WTC11 (cell line): Measurements from ENCODE around the gene ACSL1.

Experiments used
- CREB1 ChIP-seq: sonication (generic); formaldehyde crosslinking; IDR thresholded peaks from 2 replicates; pipeline ENCODE4 v1.8.0; 2023; ENCODE audit warnings: mild to moderate bottlenecking, missing genetic modification reagents
- FOXJ3 ChIP-seq: sonication (generic); formaldehyde crosslinking; IDR thresholded peaks from 2 replicates; pipeline ENCODE4 v1.9.0; 2021; ENCODE audit warnings: missing genetic modification reagents, mild to moderate bottlenecking, borderline replicate concordance
- TF ChIP-seq, protein P1 (sequence below): fragments of 250-450 bp; sonication (Bioruptor Pico); IDR thresholded peaks from 2 replicates; pipeline ENCODE4 v2.1.2; 2022; ENCODE audit warnings: mild to moderate bottlenecking, moderate library complexity
- TF ChIP-seq, protein P2 (sequence below): sonication (generic); formaldehyde crosslinking; IDR thresholded peaks from 2 replicates; pipeline ENCODE4 v1.8.1; 2022; ENCODE audit warnings: missing genetic modification reagents, borderline replicate concordance
- TF ChIP-seq, protein P3 (sequence below): sonication (generic); formaldehyde crosslinking; IDR thresholded peaks from 2 replicates; pipeline ENCODE4 v1.8.1; 2023; ENCODE audit warnings: mild to moderate bottlenecking, missing genetic modification reagents, borderline replicate concordance
- TF ChIP-seq, protein P4 (sequence below): fragments of 200-600 bp; IDR thresholded peaks from 2 replicates; pipeline ENCODE4 v1.8.0; 2022; ENCODE audit warnings: antibody characterized with exemption
- TF ChIP-seq, protein P5 (sequence below): sonication (generic); formaldehyde crosslinking; IDR thresholded peaks from 2 replicates; pipeline ENCODE4 v1.8.0; 2022; ENCODE audit warnings: mild to moderate bottlenecking, missing genetic modification reagents
- TF ChIP-seq, protein P6 (sequence below): sonication (generic); formaldehyde crosslinking; IDR thresholded peaks from 2 replicates; pipeline ENCODE4 v1.8.0; 2022; ENCODE audit warnings: mild to moderate bottlenecking, missing genetic modification reagents
- TF ChIP-seq, protein P7 (sequence below): sonication (generic); formaldehyde crosslinking; IDR thresholded peaks from 2 replicates; pipeline ENCODE4 v1.8.1; 2022; ENCODE audit warnings: low read depth, missing genetic modification reagents, borderline replicate concordance

DNA sequence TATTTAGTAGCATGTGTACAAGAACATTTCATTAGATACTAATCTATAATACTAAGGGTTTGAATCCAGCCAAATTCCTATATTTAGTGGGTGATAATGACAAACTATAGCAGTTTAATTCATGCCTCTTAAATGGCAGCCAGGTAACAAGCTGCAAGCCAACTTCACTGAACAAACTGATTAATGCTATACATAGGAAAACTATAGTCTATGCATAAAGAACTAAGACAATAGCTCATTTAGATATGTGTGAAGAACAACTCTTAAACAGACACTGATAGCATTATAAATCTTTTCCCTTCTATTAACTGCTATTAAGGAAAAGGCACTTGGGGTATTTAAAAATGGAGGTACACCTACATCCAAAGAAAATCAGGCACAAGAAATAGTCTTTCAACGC lies 19.1 kb downstream of the ACSL1 start:
- TF ChIP-seq, protein P1, sequence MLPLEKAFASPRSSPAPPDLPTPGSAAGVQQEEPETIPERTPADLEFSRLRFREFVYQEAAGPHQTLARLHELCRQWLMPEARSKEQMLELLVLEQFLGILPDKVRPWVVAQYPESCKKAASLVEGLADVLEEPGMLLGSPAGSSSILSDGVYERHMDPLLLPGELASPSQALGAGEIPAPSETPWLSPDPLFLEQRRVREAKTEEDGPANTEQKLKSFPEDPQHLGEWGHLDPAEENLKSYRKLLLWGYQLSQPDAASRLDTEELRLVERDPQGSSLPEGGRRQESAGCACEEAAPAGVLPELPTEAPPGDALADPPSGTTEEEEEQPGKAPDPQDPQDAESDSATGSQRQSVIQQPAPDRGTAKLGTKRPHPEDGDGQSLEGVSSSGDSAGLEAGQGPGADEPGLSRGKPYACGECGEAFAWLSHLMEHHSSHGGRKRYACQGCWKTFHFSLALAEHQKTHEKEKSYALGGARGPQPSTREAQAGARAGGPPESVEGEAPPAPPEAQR (CRISPR knock-in tag) = no peak
- TF ChIP-seq, protein P2, sequence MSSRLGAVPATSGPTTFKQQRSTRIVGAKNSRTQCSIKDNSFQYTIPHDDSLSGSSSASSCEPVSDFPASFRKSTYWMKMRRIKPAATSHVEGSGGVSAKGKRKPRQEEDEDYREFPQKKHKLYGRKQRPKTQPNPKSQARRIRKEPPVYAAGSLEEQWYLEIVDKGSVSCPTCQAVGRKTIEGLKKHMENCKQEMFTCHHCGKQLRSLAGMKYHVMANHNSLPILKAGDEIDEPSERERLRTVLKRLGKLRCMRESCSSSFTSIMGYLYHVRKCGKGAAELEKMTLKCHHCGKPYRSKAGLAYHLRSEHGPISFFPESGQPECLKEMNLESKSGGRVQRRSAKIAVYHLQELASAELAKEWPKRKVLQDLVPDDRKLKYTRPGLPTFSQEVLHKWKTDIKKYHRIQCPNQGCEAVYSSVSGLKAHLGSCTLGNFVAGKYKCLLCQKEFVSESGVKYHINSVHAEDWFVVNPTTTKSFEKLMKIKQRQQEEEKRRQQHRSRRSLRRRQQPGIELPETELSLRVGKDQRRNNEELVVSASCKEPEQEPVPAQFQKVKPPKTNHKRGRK (CRISPR knock-in tag) = no peak
- TF ChIP-seq, protein P3, sequence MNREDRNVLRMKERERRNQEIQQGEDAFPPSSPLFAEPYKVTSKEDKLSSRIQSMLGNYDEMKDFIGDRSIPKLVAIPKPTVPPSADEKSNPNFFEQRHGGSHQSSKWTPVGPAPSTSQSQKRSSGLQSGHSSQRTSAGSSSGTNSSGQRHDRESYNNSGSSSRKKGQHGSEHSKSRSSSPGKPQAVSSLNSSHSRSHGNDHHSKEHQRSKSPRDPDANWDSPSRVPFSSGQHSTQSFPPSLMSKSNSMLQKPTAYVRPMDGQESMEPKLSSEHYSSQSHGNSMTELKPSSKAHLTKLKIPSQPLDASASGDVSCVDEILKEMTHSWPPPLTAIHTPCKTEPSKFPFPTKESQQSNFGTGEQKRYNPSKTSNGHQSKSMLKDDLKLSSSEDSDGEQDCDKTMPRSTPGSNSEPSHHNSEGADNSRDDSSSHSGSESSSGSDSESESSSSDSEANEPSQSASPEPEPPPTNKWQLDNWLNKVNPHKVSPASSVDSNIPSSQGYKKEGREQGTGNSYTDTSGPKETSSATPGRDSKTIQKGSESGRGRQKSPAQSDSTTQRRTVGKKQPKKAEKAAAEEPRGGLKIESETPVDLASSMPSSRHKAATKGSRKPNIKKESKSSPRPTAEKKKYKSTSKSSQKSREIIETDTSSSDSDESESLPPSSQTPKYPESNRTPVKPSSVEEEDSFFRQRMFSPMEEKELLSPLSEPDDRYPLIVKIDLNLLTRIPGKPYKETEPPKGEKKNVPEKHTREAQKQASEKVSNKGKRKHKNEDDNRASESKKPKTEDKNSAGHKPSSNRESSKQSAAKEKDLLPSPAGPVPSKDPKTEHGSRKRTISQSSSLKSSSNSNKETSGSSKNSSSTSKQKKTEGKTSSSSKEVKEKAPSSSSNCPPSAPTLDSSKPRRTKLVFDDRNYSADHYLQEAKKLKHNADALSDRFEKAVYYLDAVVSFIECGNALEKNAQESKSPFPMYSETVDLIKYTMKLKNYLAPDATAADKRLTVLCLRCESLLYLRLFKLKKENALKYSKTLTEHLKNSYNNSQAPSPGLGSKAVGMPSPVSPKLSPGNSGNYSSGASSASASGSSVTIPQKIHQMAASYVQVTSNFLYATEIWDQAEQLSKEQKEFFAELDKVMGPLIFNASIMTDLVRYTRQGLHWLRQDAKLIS (CRISPR knock-in tag) = no peak
- TF ChIP-seq, protein P4, sequence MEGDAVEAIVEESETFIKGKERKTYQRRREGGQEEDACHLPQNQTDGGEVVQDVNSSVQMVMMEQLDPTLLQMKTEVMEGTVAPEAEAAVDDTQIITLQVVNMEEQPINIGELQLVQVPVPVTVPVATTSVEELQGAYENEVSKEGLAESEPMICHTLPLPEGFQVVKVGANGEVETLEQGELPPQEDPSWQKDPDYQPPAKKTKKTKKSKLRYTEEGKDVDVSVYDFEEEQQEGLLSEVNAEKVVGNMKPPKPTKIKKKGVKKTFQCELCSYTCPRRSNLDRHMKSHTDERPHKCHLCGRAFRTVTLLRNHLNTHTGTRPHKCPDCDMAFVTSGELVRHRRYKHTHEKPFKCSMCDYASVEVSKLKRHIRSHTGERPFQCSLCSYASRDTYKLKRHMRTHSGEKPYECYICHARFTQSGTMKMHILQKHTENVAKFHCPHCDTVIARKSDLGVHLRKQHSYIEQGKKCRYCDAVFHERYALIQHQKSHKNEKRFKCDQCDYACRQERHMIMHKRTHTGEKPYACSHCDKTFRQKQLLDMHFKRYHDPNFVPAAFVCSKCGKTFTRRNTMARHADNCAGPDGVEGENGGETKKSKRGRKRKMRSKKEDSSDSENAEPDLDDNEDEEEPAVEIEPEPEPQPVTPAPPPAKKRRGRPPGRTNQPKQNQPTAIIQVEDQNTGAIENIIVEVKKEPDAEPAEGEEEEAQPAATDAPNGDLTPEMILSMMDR = no peak
- TF ChIP-seq, protein P5, sequence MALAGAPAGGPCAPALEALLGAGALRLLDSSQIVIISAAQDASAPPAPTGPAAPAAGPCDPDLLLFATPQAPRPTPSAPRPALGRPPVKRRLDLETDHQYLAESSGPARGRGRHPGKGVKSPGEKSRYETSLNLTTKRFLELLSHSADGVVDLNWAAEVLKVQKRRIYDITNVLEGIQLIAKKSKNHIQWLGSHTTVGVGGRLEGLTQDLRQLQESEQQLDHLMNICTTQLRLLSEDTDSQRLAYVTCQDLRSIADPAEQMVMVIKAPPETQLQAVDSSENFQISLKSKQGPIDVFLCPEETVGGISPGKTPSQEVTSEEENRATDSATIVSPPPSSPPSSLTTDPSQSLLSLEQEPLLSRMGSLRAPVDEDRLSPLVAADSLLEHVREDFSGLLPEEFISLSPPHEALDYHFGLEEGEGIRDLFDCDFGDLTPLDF (CRISPR knock-in tag) = no peak
- TF ChIP-seq CREB1 (CRISPR knock-in tag) (no peak), FOXJ3 (CRISPR knock-in tag) (no peak)
- TF ChIP-seq, protein P6, sequence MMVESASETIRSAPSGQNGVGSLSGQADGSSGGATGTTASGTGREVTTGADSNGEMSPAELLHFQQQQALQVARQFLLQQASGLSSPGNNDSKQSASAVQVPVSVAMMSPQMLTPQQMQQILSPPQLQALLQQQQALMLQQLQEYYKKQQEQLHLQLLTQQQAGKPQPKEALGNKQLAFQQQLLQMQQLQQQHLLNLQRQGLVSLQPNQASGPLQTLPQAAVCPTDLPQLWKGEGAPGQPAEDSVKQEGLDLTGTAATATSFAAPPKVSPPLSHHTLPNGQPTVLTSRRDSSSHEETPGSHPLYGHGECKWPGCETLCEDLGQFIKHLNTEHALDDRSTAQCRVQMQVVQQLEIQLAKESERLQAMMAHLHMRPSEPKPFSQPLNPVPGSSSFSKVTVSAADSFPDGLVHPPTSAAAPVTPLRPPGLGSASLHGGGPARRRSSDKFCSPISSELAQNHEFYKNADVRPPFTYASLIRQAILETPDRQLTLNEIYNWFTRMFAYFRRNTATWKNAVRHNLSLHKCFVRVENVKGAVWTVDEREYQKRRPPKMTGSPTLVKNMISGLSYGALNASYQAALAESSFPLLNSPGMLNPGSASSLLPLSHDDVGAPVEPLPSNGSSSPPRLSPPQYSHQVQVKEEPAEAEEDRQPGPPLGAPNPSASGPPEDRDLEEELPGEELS (CRISPR knock-in tag) = no peak
- TF ChIP-seq, protein P7, sequence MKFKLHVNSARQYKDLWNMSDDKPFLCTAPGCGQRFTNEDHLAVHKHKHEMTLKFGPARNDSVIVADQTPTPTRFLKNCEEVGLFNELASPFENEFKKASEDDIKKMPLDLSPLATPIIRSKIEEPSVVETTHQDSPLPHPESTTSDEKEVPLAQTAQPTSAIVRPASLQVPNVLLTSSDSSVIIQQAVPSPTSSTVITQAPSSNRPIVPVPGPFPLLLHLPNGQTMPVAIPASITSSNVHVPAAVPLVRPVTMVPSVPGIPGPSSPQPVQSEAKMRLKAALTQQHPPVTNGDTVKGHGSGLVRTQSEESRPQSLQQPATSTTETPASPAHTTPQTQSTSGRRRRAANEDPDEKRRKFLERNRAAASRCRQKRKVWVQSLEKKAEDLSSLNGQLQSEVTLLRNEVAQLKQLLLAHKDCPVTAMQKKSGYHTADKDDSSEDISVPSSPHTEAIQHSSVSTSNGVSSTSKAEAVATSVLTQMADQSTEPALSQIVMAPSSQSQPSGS = no peak
